Body of pancreas (tissue), 4 donors: Measurements from ENCODE around the gene SMAD2. TPM values are rescaled to one million over a fixed set of nuclear protein-coding genes. Genes with fewer than 3 reads are reported as not detected.
A peak's percentile ranks its signal among the peaks of the same experiment; 100 is the strongest.

ENCODE experiments used
- ATAC-seq: fragments of 150-250 bp; one replicate; pipeline ENCODE4 v1.9.1; 2016
- DNase-seq, 4 donors: peaks; one replicate each; pipeline ENCODE4 v3.0.0-alpha.2; 2019
- H3K27ac ChIP-seq, 4 donors: fragments of 200-600 bp; sonication (generic); 1 replicate in 3 of 4; 2 replicates in 1 of 4; pipeline versions ENCODE4 v1.5.1 to v1.6.1; 2016 to 2019; ENCODE audit warnings: mild to moderate bottlenecking in 1 of 4, mixed read lengths in 1 of 4, moderate library complexity in 1 of 4
- H3K27me3 ChIP-seq, 2 donors: fragments of 200-600 bp; sonication (generic); one replicate each; pipeline ENCODE4 v1.6.0; 2016; ENCODE audit warnings: mild to moderate bottlenecking in 1 of 2
- H3K36me3 ChIP-seq, 2 donors: fragments of 200-600 bp; sonication (generic); replicated peaks in 1 of 2; 2 replicates each; pipeline ENCODE4 v1.5.1; 2016; ENCODE audit warnings: low read depth in 2 of 2; ENCODE audit not compliant: insufficient read depth in 1 of 2
- H3K4me1 ChIP-seq: fragments of 200-600 bp; sonication (generic); one replicate; pipeline ENCODE4 v1.6.0; 2016
- H3K4me3 ChIP-seq, 2 donors: fragments of 200-600 bp; sonication (generic); 1 replicate in 1 of 2; 2 replicates in 1 of 2; pipeline ENCODE4 v1.5.1; 2016 to 2019
- H3K9me3 ChIP-seq, 3 donors: fragments of 200-600 bp; sonication (generic); 1 replicate in 2 of 3; 2 replicates in 1 of 3; pipeline ENCODE4 v1.5.1; 2016
- CTCF ChIP-seq, 7 experiments: fragments of 450-650 bp in 4 of 7; fragments of 200-600 bp in 3 of 7; sonication (generic) in 3 of 7; IDR thresholded peaks; one replicate each; pipeline ENCODE4 v1.5.1; 2016 to 2019; ENCODE audit warnings: antibody characterized with exemption in 7 of 7
- POLR2A ChIP-seq, 3 donors: fragments of 450-650 bp; IDR thresholded peaks; one replicate each; pipeline ENCODE4 v1.6.1; 2016; ENCODE audit warnings: antibody characterized with exemption in 3 of 3, mild to moderate bottlenecking in 2 of 3
- WGBS, 2 donors: methylation state at CpG; one replicate each; pipeline ENCODE4 v1.1.5; 2017; 5-methylcytosine and 5-hydroxymethylcytosine counted together
- intact Hi-C: fragments of 100-400 bp; cut with DNase I; formaldehyde crosslinking; loops from one replicate; pipeline ENCODE4 v1.15.1; 2023
- total RNA-seq, 2 donors: library from RNA; depleted of rRNA; stranded (reverse); fragments of >200 nt; gene quantifications; one replicate each; pipeline ENCODE4 v1.1.0, GENCODE V29; 2016

The SMAD2 gene
- total RNA-seq, 2 donors from 2014 or later: 9.6 to 19.7 TPM

GRCh38 chr18:47930931-47931717 is 665 bp upstream of the SMAD2 start:
- TF ChIP-seq CTCF (IDR thresholded peaks at IDR 0.05) (peak in 1 of 7 experiments; percentile 6), POLR2A (IDR thresholded peaks at IDR 0.05) (peak; percentile 81 to 85 (median 82))
- peak; percentile 95 to 97 (median 97) for DNase-seq
- Histone ChIP-seq H3K4me3 (peak overlapping the region; percentile 32 to 56), H3K9me3 (no peaks in the 10 kb centered on the region), H3K36me3 (no peaks in the 10 kb centered on the region), H3K27me3 (no peaks in the 10 kb centered on the region), H3K4me1 (peaks cover 43% of the 10 kb centered on the region), H3K27ac (peak overlapping the region; percentile 97 to 99 (median 98))
- 1 to 5% methylated on average over 30 to 76 of the region's 107 CpGs for whole genome bisulfite sequencing, 2 donors
- ATAC-seq: peak; percentile 88
- intact Hi-C loops: no loop called here

GRCh38 chr18:47929681-47930198 is 719 bp downstream of the SMAD2 start:
- H3K4me1 ChIP-seq: peaks cover 55% of the 10 kb centered on the region
- no peaks in the 10 kb centered on the region for H3K9me3 ChIP-seq
- no peak for ATAC-seq
- H3K4me3 ChIP-seq: peak overlapping the region; percentile 66 to 78
- TF ChIP-seq POLR2A (IDR thresholded peaks at IDR 0.05) (no peak), CTCF (IDR thresholded peaks at IDR 0.05) (no peak)
- WGBS, 2 donors: 0% methylated on average over 11 to 19 of the region's 19 CpGs
- no peaks in the 10 kb centered on the region for H3K36me3 ChIP-seq
- no peak for DNase-seq
- H3K27me3 ChIP-seq: no peaks in the 10 kb centered on the region
- intact Hi-C loops: no loop called here
- peak overlapping the region; percentile 97 to 99 (median 98) for H3K27ac ChIP-seq

GRCh38 chr18:47928466-47928865 is 2.0 kb downstream of the SMAD2 start:
- ATAC-seq: no peak
- Histone ChIP-seq H3K36me3 (no peaks in the 10 kb centered on the region), H3K27ac (no peak overlapping the region), H3K4me1 (peaks cover 58% of the 10 kb centered on the region), H3K4me3 (no peak overlapping the region), H3K9me3 (no peaks in the 10 kb centered on the region), H3K27me3 (no peaks in the 10 kb centered on the region)
- no peak for TF ChIP-seq CTCF (IDR thresholded peaks at IDR 0.05)
- no peak for TF ChIP-seq POLR2A (IDR thresholded peaks at IDR 0.05)
- no peak for DNase-seq
- intact Hi-C loops: no loop called here
- WGBS, 2 donors: 28 to 31% methylated on average over 3 of the region's 3 CpGs

- H3K36me3 ChIP-seq: no peaks in the 10 kb centered on the region
- DNase-seq (no peak), ATAC-seq (no peak)
- 49 to 65% methylated on average over 2 of the region's 2 CpGs for WGBS, 2 donors
- H3K4me3 ChIP-seq: no peak overlapping the region
- intact Hi-C loops: no loop called here
- peaks cover 51% of the 10 kb centered on the region for H3K4me1 ChIP-seq
- TF ChIP-seq CTCF (IDR thresholded peaks at IDR 0.05) (no peak), POLR2A (IDR thresholded peaks at IDR 0.05) (no peak)
- no peaks in the 10 kb centered on the region for H3K27me3 ChIP-seq
- H3K27ac ChIP-seq: no peak overlapping the region
- H3K9me3 ChIP-seq: no peaks in the 10 kb centered on the region
Observed at GRCh38 chr18:47926101-47926850, 4.2 kb downstream of the SMAD2 start.
